Hepatocyte (in vitro differentiated cells): ENCODE results near the gene CSTF3. TPM values are rescaled to one million over a fixed set of nuclear protein-coding genes. Genes with fewer than 3 reads are reported as not detected.
"Not testable (repeated sequence)": the region's sequence is repeated elsewhere in the genome, so short reads cannot be mapped to it uniquely, and the experiment has no call there.

Experiments used
- DNase-seq: peaks from one replicate; pipeline ENCODE4 v3.0.0-alpha.2; 2016; ENCODE audit warnings: low spot score
- H2AFZ ChIP-seq: fragments of 200-600 bp; sonication (generic); 2 replicates; pipeline ENCODE4 v1.6.0; 2016; ENCODE audit warnings: antibody characterized with exemption, mild to moderate bottlenecking
- H3K27ac ChIP-seq: fragments of 200-600 bp; sonication (generic); 2 replicates; pipeline ENCODE4 v1.5.1; 2016; ENCODE audit warnings: mild to moderate bottlenecking
- H3K27me3 ChIP-seq: fragments of 200-600 bp; sonication (generic); 2 replicates; pipeline ENCODE4 v1.6.1; 2016
- H3K36me3 ChIP-seq: fragments of 200-600 bp; sonication (generic); replicated peaks from 2 replicates; pipeline ENCODE4 v1.5.1; 2016; ENCODE audit warnings: low read depth; ENCODE audit not compliant: insufficient read depth
- H3K4me1 ChIP-seq: fragments of 200-600 bp; sonication (generic); 2 replicates; pipeline ENCODE4 v1.5.1; 2016; ENCODE audit warnings: mild to moderate bottlenecking, moderate library complexity; ENCODE audit not compliant: insufficient read depth
- H3K4me2 ChIP-seq: fragments of 200-600 bp; sonication (generic); 2 replicates; pipeline ENCODE4 v1.6.0; 2016
- H3K4me3 ChIP-seq: fragments of 200-600 bp; sonication (generic); 2 replicates; pipeline ENCODE4 v1.5.1; 2016; ENCODE audit warnings: mild to moderate bottlenecking
- H3K79me2 ChIP-seq: fragments of 200-600 bp; sonication (generic); 2 replicates; pipeline ENCODE4 v1.6.0; 2017; ENCODE audit warnings: mild to moderate bottlenecking
- H3K9me2 ChIP-seq: fragments of 200-600 bp; sonication (generic); replicated peaks from 2 replicates; pipeline ENCODE4 v1.6.0; 2017; ENCODE audit warnings: mild to moderate bottlenecking; ENCODE audit not compliant: insufficient read depth
- H3K9me3 ChIP-seq: fragments of 200-600 bp; sonication (generic); 2 replicates; pipeline ENCODE4 v1.5.1; 2016; ENCODE audit warnings: low read depth, mild to moderate bottlenecking
- H4K20me1 ChIP-seq: fragments of 200-600 bp; sonication (generic); 2 replicates; pipeline ENCODE4 v1.6.0; 2016; ENCODE audit warnings: mild to moderate bottlenecking; ENCODE audit not compliant: insufficient read depth, poor library complexity, severe bottlenecking
- EZH2 ChIP-seq: fragments of 200-600 bp; sonication (generic); IDR thresholded peaks from 2 replicates; pipeline ENCODE4 v1.6.1; 2016; ENCODE audit warnings: antibody characterized with exemption, mild to moderate bottlenecking, borderline replicate concordance
- EZH2phosphoT487 ChIP-seq: fragments of 200-600 bp; sonication (generic); IDR thresholded peaks from one replicate; pipeline ENCODE4 v1.6.1; 2018; ENCODE audit warnings: antibody characterized with exemption, mild to moderate bottlenecking, low read depth, moderate library complexity; ENCODE audit not compliant: unreplicated experiment, severe bottlenecking
- WGBS: methylation state at CpG from one replicate; pipeline ENCODE4 v1.1.6; 2016; ENCODE audit warnings: low lambda C conversion rate; ENCODE audit errors: missing lambda C conversion rate; 5-methylcytosine and 5-hydroxymethylcytosine counted together
- polyA plus RNA-seq: library from polyadenylated mRNA; unstranded; fragments of >200 nt; fragmentation: Nextera tagmentation; extraction: Ambion mirVana; gene quantifications from 2 replicates; pipeline ENCODE4 v1.2.1, GENCODE V29; 2016
- total RNA-seq: library from RNA; depleted of rRNA; stranded (reverse); fragments of >200 nt; gene quantifications from 2 replicates; pipeline ENCODE4 v1.2.3, GENCODE V29; 2014
- TF ChIP-seq, protein P1 (sequence below): fragments of 200-600 bp; sonication (generic); IDR thresholded peaks from 2 replicates; pipeline ENCODE4 v1.5.1; 2016; ENCODE audit warnings: antibody characterized with exemption, mild to moderate bottlenecking; ENCODE audit not compliant: poor library complexity

The CSTF3 gene
- total and polyA plus RNA-seq, 2 experiments from 2014 or later: 33.0 to 35.6 TPM

DNA sequence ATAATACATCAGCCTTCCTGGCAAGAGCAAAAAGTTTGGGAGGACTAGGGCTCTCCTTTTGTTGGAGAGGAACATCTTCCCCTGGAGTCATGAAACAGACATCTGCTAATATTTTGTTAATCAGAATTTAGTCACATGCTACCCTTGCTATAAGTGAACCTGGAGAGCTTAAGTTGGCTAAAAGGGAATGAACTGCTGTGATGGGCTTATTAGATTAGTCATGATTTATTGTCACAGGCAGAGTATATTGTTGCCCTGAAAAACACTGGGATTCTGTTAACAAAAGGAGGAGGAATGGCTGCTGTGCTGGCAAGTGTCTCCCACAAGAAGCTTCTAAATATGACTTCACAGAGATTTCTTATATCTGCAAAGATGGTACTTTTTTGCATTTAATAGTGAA lies 105.9 kb downstream of the CSTF3 start:
- Histone ChIP-seq H3K4me1 (no peaks in the 10 kb centered on the region), H3K9me3 (no peaks in the 10 kb centered on the region), H3K4me2 (no peak overlapping the region), H3K27me3 (no peaks in the 10 kb centered on the region), H3K79me2 (peaks cover 11% of the 10 kb centered on the region), H3K27ac (no peak overlapping the region), H3K36me3 (no peaks in the 10 kb centered on the region), H2AFZ (no peak overlapping the region), H4K20me1 (no peaks in the 10 kb centered on the region), H3K4me3 (no peak overlapping the region), H3K9me2 (no peaks in the 10 kb centered on the region)
- DNase-seq: no peak
- no peak for TF ChIP-seq EZH2
- no peak for TF ChIP-seq EZH2phosphoT487
- TF ChIP-seq, protein P1, sequence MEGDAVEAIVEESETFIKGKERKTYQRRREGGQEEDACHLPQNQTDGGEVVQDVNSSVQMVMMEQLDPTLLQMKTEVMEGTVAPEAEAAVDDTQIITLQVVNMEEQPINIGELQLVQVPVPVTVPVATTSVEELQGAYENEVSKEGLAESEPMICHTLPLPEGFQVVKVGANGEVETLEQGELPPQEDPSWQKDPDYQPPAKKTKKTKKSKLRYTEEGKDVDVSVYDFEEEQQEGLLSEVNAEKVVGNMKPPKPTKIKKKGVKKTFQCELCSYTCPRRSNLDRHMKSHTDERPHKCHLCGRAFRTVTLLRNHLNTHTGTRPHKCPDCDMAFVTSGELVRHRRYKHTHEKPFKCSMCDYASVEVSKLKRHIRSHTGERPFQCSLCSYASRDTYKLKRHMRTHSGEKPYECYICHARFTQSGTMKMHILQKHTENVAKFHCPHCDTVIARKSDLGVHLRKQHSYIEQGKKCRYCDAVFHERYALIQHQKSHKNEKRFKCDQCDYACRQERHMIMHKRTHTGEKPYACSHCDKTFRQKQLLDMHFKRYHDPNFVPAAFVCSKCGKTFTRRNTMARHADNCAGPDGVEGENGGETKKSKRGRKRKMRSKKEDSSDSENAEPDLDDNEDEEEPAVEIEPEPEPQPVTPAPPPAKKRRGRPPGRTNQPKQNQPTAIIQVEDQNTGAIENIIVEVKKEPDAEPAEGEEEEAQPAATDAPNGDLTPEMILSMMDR: no peak

DNA sequence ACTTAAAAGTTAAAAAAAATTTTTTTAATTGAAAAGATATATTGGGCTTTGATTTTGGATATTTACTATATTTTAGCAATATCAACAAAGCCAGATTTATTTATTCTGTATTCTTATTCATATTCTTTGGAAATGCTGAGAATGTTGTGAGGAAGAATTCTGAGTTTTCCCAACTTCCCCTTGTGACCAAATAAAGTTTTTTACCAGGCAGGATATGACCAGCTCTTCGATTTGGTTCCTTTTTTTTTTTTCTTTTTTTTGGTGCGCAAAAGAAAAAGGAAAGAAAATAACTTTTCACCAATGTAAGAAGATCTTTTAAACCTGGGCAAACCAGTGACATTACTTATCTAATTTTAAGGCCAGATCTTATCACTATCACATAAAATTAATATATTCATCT lies 109.0 kb downstream of the CSTF3 start:
- Histone ChIP-seq H3K4me3 (no peak overlapping the region), H3K4me1 (peaks cover 5% of the 10 kb centered on the region), H3K4me2 (no peak overlapping the region), H4K20me1 (no peaks in the 10 kb centered on the region), H3K9me3 (no peaks in the 10 kb centered on the region), H2AFZ (no peak overlapping the region), H3K36me3 (no peaks in the 10 kb centered on the region), H3K27me3 (no peaks in the 10 kb centered on the region), H3K79me2 (peaks cover 11% of the 10 kb centered on the region), H3K27ac (no peak overlapping the region), H3K9me2 (no peaks in the 10 kb centered on the region)
- TF ChIP-seq, protein P1: no peak
- no peak for TF ChIP-seq EZH2phosphoT487
- no peak for TF ChIP-seq EZH2
- no peak for DNase-seq
- WGBS: 90% methylated on average over 2 of the region's 2 CpGs

DNA sequence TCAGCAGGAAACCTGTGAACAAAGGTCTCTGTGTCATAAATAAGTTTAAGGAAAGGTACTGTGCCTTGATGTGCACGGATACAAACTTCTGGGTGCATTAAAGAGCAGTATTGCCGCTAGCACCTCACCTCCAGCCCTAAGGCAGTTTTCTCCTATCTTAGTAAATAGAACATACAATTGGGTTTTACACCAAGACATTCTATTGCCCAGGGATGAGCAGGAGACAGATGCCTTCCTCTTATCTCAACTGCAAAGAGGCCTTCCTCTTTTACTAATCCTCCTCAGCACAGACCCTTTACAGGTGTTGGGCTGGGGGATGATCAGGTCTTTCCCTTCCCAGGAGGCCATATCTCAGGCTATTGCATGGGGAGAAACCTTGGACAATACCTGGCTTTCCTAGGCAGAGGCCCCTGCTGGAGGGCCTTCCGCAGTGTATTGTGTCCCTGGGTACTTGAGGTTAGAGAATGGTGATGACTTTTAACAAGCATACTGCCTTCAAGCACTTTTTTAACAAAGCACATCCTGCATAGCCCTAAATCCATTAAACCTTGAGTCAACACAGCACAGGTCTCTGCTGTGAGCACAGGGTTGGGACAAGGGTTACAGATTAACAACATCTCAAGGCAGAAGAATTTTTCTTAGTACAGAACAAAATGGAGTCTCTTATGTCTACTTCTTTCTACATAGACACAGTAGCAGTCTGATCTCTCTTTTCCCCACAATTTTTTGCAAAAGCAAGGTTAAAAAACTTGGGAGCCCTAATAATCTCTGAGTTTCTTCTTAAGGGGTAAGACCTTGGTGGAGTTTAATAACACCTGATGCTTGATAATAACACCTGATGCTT lies 111.5 kb downstream of the CSTF3 start:
- H3K9me2 ChIP-seq, H3K4me3 ChIP-seq, H3K9me3 ChIP-seq, H3K4me2 ChIP-seq, H3K36me3 ChIP-seq, H3K4me1 ChIP-seq, DNase-seq, H4K20me1 ChIP-seq, H2AFZ ChIP-seq, H3K27me3 ChIP-seq: not testable (repeated sequence)
- H3K27ac ChIP-seq: peak overlapping the region; percentile 44
- peaks cover 17% of the 10 kb centered on the region for H3K79me2 ChIP-seq
- WGBS: 45% methylated on average over 3 of the region's 3 CpGs

DNA sequence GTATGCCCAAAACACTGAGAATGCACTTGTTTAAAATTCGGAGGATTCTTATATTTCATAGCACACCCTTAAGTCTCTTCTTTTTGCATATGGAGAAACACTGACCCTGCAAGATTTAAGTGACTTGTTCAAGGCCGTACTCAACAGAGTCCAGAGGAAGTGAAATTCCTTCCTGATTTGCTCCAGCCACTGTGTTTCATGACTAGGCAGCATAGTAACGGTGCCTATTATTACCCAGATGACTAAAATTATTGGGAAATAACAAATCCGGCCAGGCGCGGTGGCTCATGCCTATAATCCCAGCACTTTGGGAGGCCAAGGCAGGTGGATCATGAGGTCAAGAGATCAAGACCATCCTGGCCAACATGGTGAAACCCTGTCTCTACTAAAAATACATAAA lies 112.6 kb downstream of the CSTF3 start:
- peak overlapping the region; percentile 44 for H3K27ac ChIP-seq
- not testable (repeated sequence) for H3K9me3 ChIP-seq, H3K4me3 ChIP-seq, H4K20me1 ChIP-seq, H2AFZ ChIP-seq, H3K27me3 ChIP-seq, DNase-seq, H3K9me2 ChIP-seq, H3K36me3 ChIP-seq, H3K4me1 ChIP-seq, H3K4me2 ChIP-seq
- WGBS: 85% methylated on average over 6 of the region's 6 CpGs
- peaks cover 17% of the 10 kb centered on the region for H3K79me2 ChIP-seq
